ACHN (cell line): ENCODE results near the gene RNMT.
"Not testable (repeated sequence)": the region's sequence is repeated elsewhere in the genome, so short reads cannot be mapped to it uniquely, and the experiment has no call there.

Experiments used
- DNase-seq: peaks from one replicate; pipeline ENCODE4 v3.0.0-alpha.2; 2015
- in situ Hi-C: cut with HindIII; loops from 2 replicates; pipeline ENCODE4 v1.10.0; 2017; ENCODE audit warnings: low sequenced_read_pairs, low pct_ligation_motif_present, low pct_unique_long_range_greater_than_20kb

The RNMT gene

GRCh38 chr18:13725566-13726231 lies 774 bp upstream of the RNMT start:
- DNase-seq: no peak

GRCh38 chr18:13726972-13727331 lies 479 bp downstream of the RNMT start:
- in situ Hi-C loops: no loop called here
- peak; percentile 55 for DNase-seq

More at GRCh38 chr18:13725566-13726231, 774 bp upstream of the RNMT start:
- in situ Hi-C loops: no loop called here

- in situ Hi-C loops: no loop called here
These were observed 4.0 kb downstream of the RNMT start for GRCh38 chr18:13730481-13730880.

DNA sequence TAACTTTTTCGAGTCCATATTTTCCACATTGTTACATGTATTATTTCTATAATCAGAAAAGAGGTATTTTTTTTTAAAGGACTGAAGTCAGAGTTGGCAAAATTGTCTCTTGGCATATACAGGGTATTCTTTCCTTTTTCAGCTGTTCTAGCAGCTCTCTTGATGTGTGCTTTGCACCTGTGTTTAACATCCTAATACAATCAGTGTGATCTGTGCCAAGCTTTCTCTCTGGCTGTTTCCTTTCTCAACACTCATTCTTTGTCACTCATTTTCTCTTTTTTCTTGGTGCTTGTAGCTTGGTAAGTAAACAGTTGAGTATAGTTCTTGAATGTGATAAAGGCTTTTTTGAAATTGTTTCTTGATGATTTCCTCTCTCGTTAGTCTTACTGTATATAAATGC lies 9.2 kb downstream of the RNMT start:
- in situ Hi-C loops: no loop called here
- no peak for DNase-seq

More at GRCh38 chr18:13730481-13730880, 4.0 kb downstream of the RNMT start:
- DNase-seq: no peak

DNA sequence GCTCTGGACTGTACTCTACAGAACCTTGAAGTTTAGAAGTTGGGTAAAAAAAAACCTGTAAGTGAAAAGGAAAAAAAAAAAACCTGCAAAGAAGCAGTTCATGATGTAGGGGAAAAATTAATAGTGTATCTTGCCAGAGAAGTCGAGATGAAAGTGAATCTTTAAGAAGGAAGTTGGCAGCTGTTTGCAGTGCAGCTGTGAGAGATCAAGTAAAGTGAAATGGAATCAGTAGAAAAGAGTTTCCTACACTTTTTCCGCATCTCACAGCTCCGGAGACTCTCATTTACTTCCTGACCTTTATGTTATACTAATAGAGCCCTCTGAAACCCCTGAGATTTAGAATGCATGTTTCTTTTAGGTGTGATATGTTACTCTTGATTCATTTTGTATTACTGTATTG lies 19.2 kb downstream of the RNMT start:
- in situ Hi-C loops: no loop called here

GRCh38 chr18:13746633-13747032 lies 20.2 kb downstream of the RNMT start:
- no peak for DNase-seq
- in situ Hi-C loops: no loop called here

More for the DNA sequence above, 19.2 kb downstream of the RNMT start:
- no peak for DNase-seq

DNA sequence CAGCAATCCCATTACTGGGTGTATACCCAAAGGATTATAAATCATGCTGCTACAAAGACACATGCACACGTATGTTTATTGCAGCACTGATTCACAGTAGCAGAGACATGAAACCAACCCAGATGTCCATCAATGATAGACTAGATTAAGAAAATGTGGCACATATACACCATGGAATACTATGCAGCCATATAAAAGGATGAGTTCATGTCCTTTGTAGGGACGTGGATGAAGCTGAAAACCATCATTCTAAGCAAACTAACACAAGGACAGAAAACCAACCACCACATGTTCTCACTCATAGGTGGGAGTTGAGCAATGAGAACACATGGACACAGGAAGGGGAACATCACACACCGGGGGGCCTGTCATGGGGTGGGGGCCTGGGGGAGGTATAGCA lies 25.1 kb downstream of the RNMT start:
- in situ Hi-C loops, DNase-seq: not testable (repeated sequence)

DNA sequence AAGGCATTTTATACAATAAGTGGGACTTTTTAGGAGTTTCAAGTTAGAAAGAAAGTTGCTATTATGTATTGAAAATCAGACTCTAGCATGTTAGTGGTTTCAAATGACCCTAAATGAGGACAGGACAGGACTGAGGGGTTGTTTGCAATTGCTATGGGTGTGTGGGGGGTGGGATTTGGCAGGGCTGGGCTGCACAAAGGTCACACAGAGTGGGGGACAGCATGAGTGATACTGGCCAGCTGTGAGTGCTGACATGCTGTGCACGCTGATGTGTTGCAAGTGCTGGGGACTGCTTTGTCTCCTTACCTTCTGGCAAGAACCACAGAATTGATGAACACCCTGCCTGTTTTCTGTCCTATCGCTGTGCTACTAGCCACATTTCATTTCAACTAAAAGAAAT lies 29.8 kb downstream of the RNMT start:
- DNase-seq: no peak
- in situ Hi-C loops: no loop called here

GRCh38 chr18:13756671-13757070 lies 30.2 kb downstream of the RNMT start:
- in situ Hi-C loops: no loop called here
- no peak for DNase-seq

DNA sequence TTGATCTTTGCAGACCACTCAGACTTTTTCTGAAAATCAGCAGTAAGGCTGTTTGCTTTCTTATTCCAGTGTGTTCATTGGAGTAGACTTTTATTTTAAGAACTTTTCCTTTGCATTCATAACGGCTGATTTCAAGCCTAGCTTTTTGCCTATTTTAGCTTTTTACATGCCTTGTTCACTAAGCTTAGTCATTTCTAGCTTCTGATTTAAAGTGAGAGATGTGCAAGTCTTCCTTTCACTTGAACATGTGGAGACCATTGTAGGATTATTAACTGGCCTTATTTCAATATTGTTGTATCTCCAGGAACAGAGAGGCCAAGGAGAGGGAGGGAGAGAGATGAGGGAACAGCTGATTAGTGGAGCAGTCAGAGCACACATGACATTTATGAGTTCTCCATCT lies 32.1 kb downstream of the RNMT start:
- in situ Hi-C loops: no loop called here
- DNase-seq: no peak

DNA sequence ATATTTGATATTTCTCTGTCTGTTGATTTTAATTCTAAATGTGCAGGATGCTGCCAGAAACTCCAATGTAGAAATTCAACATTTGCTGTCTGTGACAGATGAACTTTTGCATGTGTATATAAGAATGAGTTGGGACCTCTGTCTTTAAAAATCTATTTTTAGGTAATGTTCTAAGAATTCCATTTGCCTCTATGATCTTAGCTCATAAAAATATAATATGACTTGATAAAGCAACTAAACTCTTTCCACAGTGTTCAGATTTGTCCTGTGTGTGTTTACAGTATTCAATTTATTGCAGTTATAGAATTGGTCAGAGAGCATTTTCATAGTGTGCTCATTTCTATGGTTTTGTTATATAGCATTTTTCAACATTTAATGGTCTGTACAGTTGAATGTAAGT lies 33.6 kb downstream of the RNMT start:
- DNase-seq: no peak
- in situ Hi-C loops: no loop called here

- in situ Hi-C loops: no loop called here
- no peak for DNase-seq
These were observed 36.4 kb downstream of the RNMT start for GRCh38 chr18:13762690-13763439.

GRCh38 chr18:13775058-13775457 lies 48.6 kb downstream of the RNMT start:
- DNase-seq: no peak
- in situ Hi-C loops: no loop called here

DNA sequence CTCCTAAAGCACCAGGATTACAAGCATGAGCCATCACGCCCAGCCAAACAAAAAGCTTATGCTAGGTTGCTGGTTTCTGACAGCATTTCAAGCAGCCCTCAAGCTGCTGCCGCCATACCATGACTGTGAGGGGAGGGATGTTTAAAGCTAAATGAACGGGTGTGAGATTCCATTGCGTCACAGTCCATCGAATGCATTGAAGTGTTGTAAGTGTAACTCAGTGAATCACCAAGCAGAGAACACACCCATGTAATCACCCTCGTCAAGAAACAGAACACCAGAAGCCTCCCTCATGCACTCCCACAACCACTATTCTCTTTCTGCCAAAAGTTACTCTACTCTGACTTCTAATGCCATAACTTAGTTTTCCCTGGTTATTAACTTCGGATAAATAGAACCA lies 64.7 kb downstream of the RNMT start:
- no peak for DNase-seq
- in situ Hi-C loops: no loop called here

GRCh38 chr18:13793819-13794218 lies 67.3 kb downstream of the RNMT start:
- in situ Hi-C loops: no loop called here
- no peak for DNase-seq

DNA sequence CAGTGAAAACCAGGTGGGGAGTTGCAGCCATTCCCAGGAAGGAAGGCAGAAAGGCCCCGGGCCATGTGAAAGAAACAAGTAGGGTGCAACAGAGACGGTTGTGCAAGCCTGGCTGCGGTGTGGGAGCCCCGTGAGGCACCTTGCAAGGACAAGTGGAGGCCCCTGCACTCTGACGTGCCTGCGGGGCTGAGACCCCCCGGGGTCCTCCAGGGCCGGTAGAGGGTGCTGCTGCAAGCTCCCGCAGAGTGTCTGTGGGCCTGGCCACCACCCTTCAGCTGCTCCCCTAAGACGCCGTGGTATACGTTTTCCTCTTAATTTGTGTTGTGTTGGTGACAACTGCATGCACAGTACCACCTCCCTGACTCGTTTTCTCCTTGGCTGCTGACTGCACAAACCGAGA lies 70.0 kb downstream of the RNMT start:
- in situ Hi-C loops: no loop called here
- no peak for DNase-seq

DNA sequence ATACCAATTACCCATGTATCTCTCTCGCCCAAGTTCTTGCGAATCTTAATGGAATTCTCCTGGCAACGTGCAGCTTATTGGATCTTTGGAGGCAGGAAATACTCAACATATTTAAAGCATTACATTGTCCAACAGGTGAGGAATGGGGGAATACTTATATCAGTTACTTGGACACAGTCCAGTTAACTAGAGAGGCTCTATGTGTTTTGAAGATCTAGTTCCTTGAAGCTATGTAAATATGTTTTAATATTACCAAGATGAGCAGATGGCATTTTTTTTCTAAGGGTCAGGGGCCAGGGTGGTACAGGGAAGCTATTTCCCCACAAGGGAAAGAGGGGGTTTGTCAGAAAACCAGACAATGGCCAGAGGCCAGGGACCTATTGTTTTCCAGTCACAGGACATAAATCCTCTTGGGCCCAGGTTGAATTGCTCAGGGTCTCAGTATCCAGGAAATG lies 70.7 kb downstream of the RNMT start:
- in situ Hi-C loops: no loop called here
- peak; percentile 15 for DNase-seq

GRCh38 chr18:13799396-13799795 lies 72.9 kb downstream of the RNMT start:
- DNase-seq: no peak
- in situ Hi-C loops: no loop called here

GRCh38 chr18:13800505-13801259 lies 74.2 kb downstream of the RNMT start:
- in situ Hi-C loops: no loop called here

DNA sequence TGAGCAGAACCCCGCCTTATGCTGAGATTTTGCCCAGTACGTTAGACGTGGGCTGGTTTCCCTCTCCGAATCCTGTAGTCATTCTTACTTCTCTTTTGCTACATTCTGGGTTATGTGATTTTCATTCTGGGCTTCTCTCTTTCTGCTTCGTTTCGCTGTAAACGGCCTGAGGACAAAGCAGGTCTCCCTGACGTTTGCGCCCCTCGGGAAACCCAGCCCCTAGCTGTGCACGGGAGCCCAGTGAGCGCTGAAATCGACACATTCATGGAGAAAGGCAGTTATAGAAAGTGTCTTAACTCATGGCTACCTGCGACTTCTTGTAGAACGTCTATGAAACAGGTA lies 74.8 kb downstream of the RNMT start:
- in situ Hi-C loops: no loop called here
- no peak for DNase-seq

More at GRCh38 chr18:13800505-13801259, 74.2 kb downstream of the RNMT start:
- peak; percentile 74 for DNase-seq
